HEK293 (cell line): ENCODE data around the gene TIPRL.

Experiments used
- CTCF ChIA-PET: fragments of 350-600 bp; formaldehyde crosslinking; extraction: SDS; loops from one replicate; lab custom pipeline; 2021; ENCODE audit warnings: antibody characterized with exemption; lab: Yijun Ruan, JAX
- POLR2A ChIA-PET: fragments of 300-600 bp; formaldehyde crosslinking; extraction: SDS; loops from one replicate; lab custom pipeline; 2020; ENCODE audit warnings: antibody characterized with exemption, inconsistent platforms; lab: Yijun Ruan, JAX
- H3K27ac ChIP-seq: fragments of 200-500 bp; sonication (Bioruptor generic); 2 replicates; pipeline ENCODE4 v1.5.1; 2014; ENCODE audit warnings: low read depth, low read length, control low read depth, inconsistent platforms; ENCODE audit errors: extremely low read depth
- H3K36me3 ChIP-seq, 2 experiments: fragments of 200-500 bp in 1 of 2; sonication (Bioruptor generic) in 1 of 2; 1 replicate in 1 of 2; 2 replicates in 1 of 2; pipeline ENCODE4 v1.5.1; 2014 to 2017; ENCODE audit warnings: inconsistent platforms in 2 of 2, low read length in 2 of 2; ENCODE audit not compliant: control insufficient read depth in 2 of 2, insufficient read depth in 1 of 2
- H3K4me1 ChIP-seq: fragments of 200-500 bp; sonication (Bioruptor generic); 2 replicates; pipeline ENCODE4 v1.5.1; 2014; ENCODE audit warnings: mild to moderate bottlenecking, low read length, inconsistent platforms; ENCODE audit not compliant: control insufficient read depth, insufficient read depth
- H3K4me3 ChIP-seq: 2 replicates; pipeline ENCODE4 v1.5.1; 2011; ENCODE audit warnings: low read depth, mild to moderate bottlenecking, control low read depth, low read length, moderate library complexity
- H3K9me3 ChIP-seq: fragments of 200-500 bp; sonication (Bioruptor generic); 2 replicates; pipeline ENCODE4 v1.5.1; 2014; ENCODE audit warnings: low read depth, low read length, inconsistent platforms; ENCODE audit not compliant: control insufficient read depth, insufficient read depth
- IKZF3 ChIP-seq: fragments of 450-650 bp; IDR thresholded peaks from 2 replicates; pipeline ENCODE4 v1.5.0; 2018; ENCODE audit warnings: missing biosample characterization, mild to moderate bottlenecking, missing genetic modification characterization, moderate library complexity
- KLF16 ChIP-seq: fragments of 450-650 bp; formaldehyde crosslinking; IDR thresholded peaks from 2 replicates; pipeline ENCODE4 v1.5.1; 2017; ENCODE audit warnings: missing biosample characterization, missing genetic modification characterization
- PRDM6 ChIP-seq: fragments of 450-650 bp; formaldehyde crosslinking; IDR thresholded peaks from 2 replicates; pipeline ENCODE4 v1.5.1; 2017; ENCODE audit warnings: missing biosample characterization, missing genetic modification characterization
- SP7 ChIP-seq: fragments of 450-650 bp; formaldehyde crosslinking; IDR thresholded peaks from 2 replicates; pipeline ENCODE4 v1.5.1; 2016; ENCODE audit warnings: missing biosample characterization, missing genetic modification characterization
- WT1 ChIP-seq: fragments of 450-650 bp; formaldehyde crosslinking; IDR thresholded peaks from 2 replicates; pipeline ENCODE4 v1.5.1; 2016; ENCODE audit warnings: missing biosample characterization, missing genetic modification characterization
- ZBTB1 ChIP-seq: fragments of 450-650 bp; formaldehyde crosslinking; IDR thresholded peaks from 2 replicates; pipeline ENCODE4 v1.5.1; 2016; ENCODE audit warnings: missing biosample characterization, missing genetic modification characterization
- ZBTB21 ChIP-seq: fragments of 450-650 bp; formaldehyde crosslinking; IDR thresholded peaks from 2 replicates; pipeline ENCODE4 v1.5.1; 2017; ENCODE audit warnings: missing biosample characterization, missing genetic modification characterization
- ZBTB8A ChIP-seq: fragments of 450-650 bp; formaldehyde crosslinking; IDR thresholded peaks from 2 replicates; pipeline ENCODE4 v1.5.1; 2016; ENCODE audit warnings: missing biosample characterization, missing genetic modification characterization
- ZNF10 ChIP-seq: fragments of 450-650 bp; formaldehyde crosslinking; IDR thresholded peaks from 2 replicates; pipeline ENCODE4 v1.5.1; 2017; ENCODE audit warnings: missing biosample characterization, missing genetic modification characterization
- ZNF18 ChIP-seq: fragments of 450-650 bp; formaldehyde crosslinking; IDR thresholded peaks from 2 replicates; pipeline ENCODE4 v1.5.1; 2016; ENCODE audit warnings: missing biosample characterization, missing genetic modification characterization
- ZNF341 ChIP-seq: fragments of 450-650 bp; formaldehyde crosslinking; IDR thresholded peaks from 2 replicates; pipeline ENCODE4; 2016; ENCODE audit warnings: low read depth, missing biosample characterization, missing genetic modification characterization
- ZNF391 ChIP-seq: fragments of 450-650 bp; formaldehyde crosslinking; IDR thresholded peaks from 2 replicates; pipeline ENCODE4 v1.5.1; 2016; ENCODE audit warnings: low read depth, missing biosample characterization, missing genetic modification characterization, borderline replicate concordance
- ZNF394 ChIP-seq: fragments of 450-650 bp; formaldehyde crosslinking; IDR thresholded peaks from 2 replicates; pipeline ENCODE4 v1.5.1; 2016; ENCODE audit warnings: missing biosample characterization, missing genetic modification characterization, mild to moderate bottlenecking, moderate library complexity, borderline replicate concordance
- ZNF473 ChIP-seq: fragments of 450-650 bp; formaldehyde crosslinking; IDR thresholded peaks from 2 replicates; pipeline ENCODE4 v1.5.1; 2017; ENCODE audit warnings: missing biosample characterization, missing genetic modification characterization
- ZNF488 ChIP-seq: fragments of 450-650 bp; formaldehyde crosslinking; IDR thresholded peaks from 2 replicates; pipeline ENCODE4 v1.5.1; 2016; ENCODE audit warnings: missing biosample characterization, missing genetic modification characterization
- ZNF580 ChIP-seq: fragments of 450-650 bp; formaldehyde crosslinking; IDR thresholded peaks from 2 replicates; pipeline ENCODE4 v1.5.1; 2016; ENCODE audit warnings: missing biosample characterization, missing genetic modification characterization
- ZNF664 ChIP-seq: fragments of 450-650 bp; formaldehyde crosslinking; IDR thresholded peaks from 2 replicates; pipeline ENCODE4 v1.5.1; 2016; ENCODE audit warnings: missing biosample characterization, missing genetic modification characterization
- ZNF785 ChIP-seq: fragments of 450-650 bp; formaldehyde crosslinking; IDR thresholded peaks from 2 replicates; pipeline ENCODE4 v1.5.1; 2016; ENCODE audit warnings: missing biosample characterization, missing genetic modification characterization
- ZNF791 ChIP-seq: fragments of 450-650 bp; formaldehyde crosslinking; IDR thresholded peaks from 2 replicates; pipeline ENCODE4 v1.5.1; 2016; ENCODE audit warnings: missing biosample characterization, missing genetic modification characterization
- ZNF830 ChIP-seq: fragments of 450-650 bp; IDR thresholded peaks from 2 replicates; pipeline ENCODE4 v1.5.0; 2018; ENCODE audit warnings: missing biosample characterization, missing genetic modification characterization, low read depth, mild to moderate bottlenecking, moderate library complexity
- ZSCAN23 ChIP-seq: fragments of 450-650 bp; formaldehyde crosslinking; IDR thresholded peaks from 2 replicates; pipeline ENCODE4 v1.5.1; 2016; ENCODE audit warnings: missing biosample characterization, missing genetic modification characterization

Gene TIPRL

GRCh38 chr1:168178638-168179437 lies at the start of gene TIPRL (continued):
- TF ChIP-seq ZNF580 (tag by site-specific recombination) (peak; percentile 72; the same call in 1 of the 2 replicates), WT1 (peak; percentile 29; the same call in 1 of the 2 replicates), IKZF3 (tag by site-specific recombination) (peak; percentile 98), ZBTB21 (tag by site-specific recombination) (peak; percentile 99), ZNF18 (tag by site-specific recombination) (peak; percentile 35; the same call in 1 of the 2 replicates), SP7 (tag by site-specific recombination) (peak; percentile 94), KLF16 (peak; percentile 64), PRDM6 (peak; percentile 74; the same call in 1 of the 2 replicates), ZNF10 (tag by site-specific recombination) (peak; percentile 49; the same call in 1 of the 2 replicates), ZNF473 (tag by site-specific recombination) (no peak), ZNF394 (peak; percentile 50; the same call in 1 of the 2 replicates), ZBTB8A (tag by site-specific recombination) (peak; percentile 65), ZNF488 (tag by site-specific recombination) (no peak)

GRCh38 chr1:168129933-168130332 lies 48.8 kb upstream of the TIPRL start:
- TF ChIP-seq ZNF341 (tag by site-specific recombination), result no peak
- TF ChIP-seq ZNF830 (tag by site-specific recombination), result no peak
- no peak for TF ChIP-seq ZNF664
- no peak for TF ChIP-seq ZSCAN23 (tag by site-specific recombination)
- TF ChIP-seq ZBTB1 (tag by site-specific recombination), result no peak
- TF ChIP-seq ZNF391 (tag by site-specific recombination), result no peak
- no peak for TF ChIP-seq ZNF791
- TF ChIP-seq ZNF10 (tag by site-specific recombination), result no peak
- TF ChIP-seq ZNF785, result no peak
- H3K36me3 ChIP-seq, result peaks cover 0 to 24% of the 10 kb centered on the region in 2 experiments; a peak in 2 of 3 replicates
- H3K9me3 ChIP-seq, result no peaks in the 10 kb centered on the region
- peaks cover 3% of the 10 kb centered on the region for H3K4me1 ChIP-seq
- no peak overlapping the region for H3K27ac ChIP-seq
- ChIA-PET CTCF (interaction anchor here (1.2 to 2.4 kb wide), 4 partner anchors 16 to 48 kb away, joined by 3 to 10 read pairs (median 4); no protein-coding TSS in a partner anchor), POLR2A (no interaction called here)
- H3K4me3 ChIP-seq, result no peak overlapping the region
